ENCODE data around the gene ERGIC1.

The ERGIC1 gene

GRCh38 chr5:172825610-172826204, 8.3 kb upstream of the ERGIC1 start:
- no peaks in the 10 kb centered on the region for H3K4me1 ChIP-seq (ENCODE audit: control insufficient read depth in 5 of 5, insufficient read depth in 5 of 5, low read length in 5 of 5)
- H3K27me3 ChIP-seq (ENCODE audit: control insufficient read depth in 5 of 5, insufficient read depth in 4 of 5, low read length in 5 of 5): no peaks in the 10 kb centered on the region
- H3K4me3 ChIP-seq (ENCODE audit: low read depth in 1 of 5, low read length in 5 of 5): no peak overlapping the region
- no peak overlapping the region for H3K9ac ChIP-seq (ENCODE audit: low read length in 5 of 5)
- H3K36me3 ChIP-seq (ENCODE audit: control insufficient read depth in 5 of 5, insufficient read depth in 5 of 5, low read length in 5 of 5): no peaks in the 10 kb centered on the region
- peaks cover 8 to 14% (median 9%) of the 10 kb centered on the region in 5 donors for H3K9me3 ChIP-seq (ENCODE audit: control insufficient read depth in 5 of 5, low read length in 5 of 5)
- H3K27ac ChIP-seq (ENCODE audit: low read depth, low read length): no peak overlapping the region

- H3K9me3 ChIP-seq (ENCODE audit: control insufficient read depth in 5 of 5, low read length in 5 of 5): peaks cover 8 to 14% (median 9%) of the 10 kb centered on the region in 5 donors
- H3K27ac ChIP-seq (ENCODE audit: low read depth, low read length): no peak overlapping the region
- H3K4me3 ChIP-seq (ENCODE audit: low read depth in 1 of 5, low read length in 5 of 5): no peak overlapping the region
- H3K9ac ChIP-seq (ENCODE audit: low read length in 5 of 5): no peak overlapping the region
- H3K4me1 ChIP-seq (ENCODE audit: control insufficient read depth in 5 of 5, insufficient read depth in 5 of 5, low read length in 5 of 5): peaks cover 0 to 6% (median 0%) of the 10 kb centered on the region in 5 donors
- no peaks in the 10 kb centered on the region for H3K27me3 ChIP-seq (ENCODE audit: control insufficient read depth in 5 of 5, insufficient read depth in 4 of 5, low read length in 5 of 5)
- no peaks in the 10 kb centered on the region for H3K36me3 ChIP-seq (ENCODE audit: control insufficient read depth in 5 of 5, insufficient read depth in 5 of 5, low read length in 5 of 5)
Observed at GRCh38 chr5:172827841-172828240, 6.2 kb upstream of the ERGIC1 start.

- H3K27me3 ChIP-seq (ENCODE audit: control insufficient read depth in 5 of 5, insufficient read depth in 4 of 5, low read length in 5 of 5): no peaks in the 10 kb centered on the region
- no peak overlapping the region for H3K27ac ChIP-seq (ENCODE audit: low read depth, low read length)
- no peak overlapping the region for H3K4me3 ChIP-seq (ENCODE audit: low read depth in 1 of 5, low read length in 5 of 5)
- no peaks in the 10 kb centered on the region for H3K36me3 ChIP-seq (ENCODE audit: control insufficient read depth in 5 of 5, insufficient read depth in 5 of 5, low read length in 5 of 5)
- H3K9ac ChIP-seq (ENCODE audit: low read length in 5 of 5): no peak overlapping the region
- H3K9me3 ChIP-seq (ENCODE audit: control insufficient read depth in 5 of 5, low read length in 5 of 5): peaks cover 8 to 14% (median 9%) of the 10 kb centered on the region in 5 donors
- H3K4me1 ChIP-seq (ENCODE audit: control insufficient read depth in 5 of 5, insufficient read depth in 5 of 5, low read length in 5 of 5): peaks cover 0 to 16% (median 6%) of the 10 kb centered on the region in 5 donors
Observed at GRCh38 chr5:172828911-172829431, 5.1 kb upstream of the ERGIC1 start.

GRCh38 chr5:172830275-172830799, 3.7 kb upstream of the ERGIC1 start:
- peaks cover 7 to 11% (median 8%) of the 10 kb centered on the region in 5 donors for H3K9me3 ChIP-seq (ENCODE audit: control insufficient read depth in 5 of 5, low read length in 5 of 5)
- H3K27ac ChIP-seq (ENCODE audit: low read depth, low read length): no peak overlapping the region
- no peak overlapping the region for H3K9ac ChIP-seq (ENCODE audit: low read length in 5 of 5)
- peaks cover 0 to 25% (median 14%) of the 10 kb centered on the region in 5 donors for H3K4me1 ChIP-seq (ENCODE audit: control insufficient read depth in 5 of 5, insufficient read depth in 5 of 5, low read length in 5 of 5)
- H3K36me3 ChIP-seq (ENCODE audit: control insufficient read depth in 5 of 5, insufficient read depth in 5 of 5, low read length in 5 of 5): no peaks in the 10 kb centered on the region
- no peak overlapping the region for H3K4me3 ChIP-seq (ENCODE audit: low read depth in 1 of 5, low read length in 5 of 5)
- no peaks in the 10 kb centered on the region for H3K27me3 ChIP-seq (ENCODE audit: control insufficient read depth in 5 of 5, insufficient read depth in 4 of 5, low read length in 5 of 5)

GRCh38 chr5:172830876-172831662, 3.0 kb upstream of the ERGIC1 start:
- Histone ChIP-seq H3K4me1 (ENCODE audit: control insufficient read depth in 5 of 5, insufficient read depth in 5 of 5, low read length in 5 of 5) (peaks cover 3 to 32% (median 22%) of the 10 kb centered on the region in 5 donors), H3K36me3 (ENCODE audit: control insufficient read depth in 5 of 5, insufficient read depth in 5 of 5, low read length in 5 of 5) (no peaks in the 10 kb centered on the region), H3K27me3 (ENCODE audit: control insufficient read depth in 5 of 5, insufficient read depth in 4 of 5, low read length in 5 of 5) (no peaks in the 10 kb centered on the region), H3K9ac (ENCODE audit: low read length in 5 of 5) (no peak overlapping the region), H3K9me3 (ENCODE audit: control insufficient read depth in 5 of 5, low read length in 5 of 5) (peaks cover 1 to 4% (median 3%) of the 10 kb centered on the region in 5 donors), H3K4me3 (ENCODE audit: low read depth in 1 of 5, low read length in 5 of 5) (no peak overlapping the region), H3K27ac (ENCODE audit: low read depth, low read length) (no peak overlapping the region)

- Histone ChIP-seq H3K9me3 (ENCODE audit: control insufficient read depth in 5 of 5, low read length in 5 of 5) (no peaks in the 10 kb centered on the region), H3K27me3 (ENCODE audit: control insufficient read depth in 5 of 5, insufficient read depth in 4 of 5, low read length in 5 of 5) (no peaks in the 10 kb centered on the region), H3K4me1 (ENCODE audit: control insufficient read depth in 5 of 5, insufficient read depth in 5 of 5, low read length in 5 of 5) (peaks cover 3 to 48% (median 37%) of the 10 kb centered on the region in 5 donors), H3K9ac (ENCODE audit: low read length in 5 of 5) (peak overlapping the region in 2 of 5 donors; percentile 38 to 79), H3K27ac (ENCODE audit: low read depth, low read length) (peak overlapping the region; percentile 85), H3K4me3 (ENCODE audit: low read depth in 1 of 5, low read length in 5 of 5) (no peak overlapping the region), H3K36me3 (ENCODE audit: control insufficient read depth in 5 of 5, insufficient read depth in 5 of 5, low read length in 5 of 5) (no peaks in the 10 kb centered on the region)
Observed at GRCh38 chr5:172832383-172833315, 1.4 kb upstream of the ERGIC1 start.

- H3K4me1 ChIP-seq (ENCODE audit: control insufficient read depth in 5 of 5, insufficient read depth in 5 of 5, low read length in 5 of 5): peaks cover 3 to 54% (median 41%) of the 10 kb centered on the region in 5 donors
- H3K36me3 ChIP-seq (ENCODE audit: control insufficient read depth in 5 of 5, insufficient read depth in 5 of 5, low read length in 5 of 5): no peaks in the 10 kb centered on the region
- no peaks in the 10 kb centered on the region for H3K27me3 ChIP-seq (ENCODE audit: control insufficient read depth in 5 of 5, insufficient read depth in 4 of 5, low read length in 5 of 5)
- H3K4me3 ChIP-seq (ENCODE audit: low read depth in 1 of 5, low read length in 5 of 5): peak overlapping the region in 3 of 5 donors; percentile 49 to 81 (median 81)
- H3K27ac ChIP-seq (ENCODE audit: low read depth, low read length): peak overlapping the region; percentile 85
- no peaks in the 10 kb centered on the region for H3K9me3 ChIP-seq (ENCODE audit: control insufficient read depth in 5 of 5, low read length in 5 of 5)
- H3K9ac ChIP-seq (ENCODE audit: low read length in 5 of 5): peak overlapping the region in 3 of 5 donors; percentile 38 to 79 (median 68)
Observed at GRCh38 chr5:172833372-172833685, 722 bp upstream of the ERGIC1 start.

GRCh38 chr5:172834415-172835289, 601 bp downstream of the ERGIC1 start:
- H3K9me3 ChIP-seq (ENCODE audit: control insufficient read depth in 5 of 5, low read length in 5 of 5): no peaks in the 10 kb centered on the region
- H3K9ac ChIP-seq (ENCODE audit: low read length in 5 of 5): peak overlapping the region; percentile 68 to 86 (median 72)
- peaks cover 3 to 58% (median 42%) of the 10 kb centered on the region in 5 donors for H3K4me1 ChIP-seq (ENCODE audit: control insufficient read depth in 5 of 5, insufficient read depth in 5 of 5, low read length in 5 of 5)
- no peaks in the 10 kb centered on the region for H3K27me3 ChIP-seq (ENCODE audit: control insufficient read depth in 5 of 5, insufficient read depth in 4 of 5, low read length in 5 of 5)
- no peaks in the 10 kb centered on the region for H3K36me3 ChIP-seq (ENCODE audit: control insufficient read depth in 5 of 5, insufficient read depth in 5 of 5, low read length in 5 of 5)
- peak overlapping the region; percentile 85 for H3K27ac ChIP-seq (ENCODE audit: low read depth, low read length)
- H3K4me3 ChIP-seq (ENCODE audit: low read depth in 1 of 5, low read length in 5 of 5): peak overlapping the region; percentile 74 to 87 (median 81)

Data from subcutaneous abdominal adipose tissue (tissue), 5 donors.